ENCODE measurements around the gene RBMS1.

GRCh38 chr2:160335441-160335840 is 158.2 kb downstream of the RBMS1 start:
- no peak for TF ChIP-seq POLR2AphosphoS5 (IDR thresholded peaks at IDR 0.05)
- TF ChIP-seq, protein P1, sequence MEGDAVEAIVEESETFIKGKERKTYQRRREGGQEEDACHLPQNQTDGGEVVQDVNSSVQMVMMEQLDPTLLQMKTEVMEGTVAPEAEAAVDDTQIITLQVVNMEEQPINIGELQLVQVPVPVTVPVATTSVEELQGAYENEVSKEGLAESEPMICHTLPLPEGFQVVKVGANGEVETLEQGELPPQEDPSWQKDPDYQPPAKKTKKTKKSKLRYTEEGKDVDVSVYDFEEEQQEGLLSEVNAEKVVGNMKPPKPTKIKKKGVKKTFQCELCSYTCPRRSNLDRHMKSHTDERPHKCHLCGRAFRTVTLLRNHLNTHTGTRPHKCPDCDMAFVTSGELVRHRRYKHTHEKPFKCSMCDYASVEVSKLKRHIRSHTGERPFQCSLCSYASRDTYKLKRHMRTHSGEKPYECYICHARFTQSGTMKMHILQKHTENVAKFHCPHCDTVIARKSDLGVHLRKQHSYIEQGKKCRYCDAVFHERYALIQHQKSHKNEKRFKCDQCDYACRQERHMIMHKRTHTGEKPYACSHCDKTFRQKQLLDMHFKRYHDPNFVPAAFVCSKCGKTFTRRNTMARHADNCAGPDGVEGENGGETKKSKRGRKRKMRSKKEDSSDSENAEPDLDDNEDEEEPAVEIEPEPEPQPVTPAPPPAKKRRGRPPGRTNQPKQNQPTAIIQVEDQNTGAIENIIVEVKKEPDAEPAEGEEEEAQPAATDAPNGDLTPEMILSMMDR (IDR thresholded peaks at IDR 0.05), result no peak
- TF ChIP-seq POLR2A (IDR thresholded peaks at IDR 0.05), result no peak
- no peak for TF ChIP-seq EP300 (IDR thresholded peaks at IDR 0.05)

Data from gastroesophageal sphincter (tissue), 3 donors.